ENCODE results near the gene IL17F.

IL17F gene

GRCh38 chr6:52262620-52263344, 18.5 kb upstream of the IL17F start:
- no peak overlapping the region for H3K4me3 ChIP-seq (ENCODE audit: low read length)
- TF ChIP-seq, protein P1, sequence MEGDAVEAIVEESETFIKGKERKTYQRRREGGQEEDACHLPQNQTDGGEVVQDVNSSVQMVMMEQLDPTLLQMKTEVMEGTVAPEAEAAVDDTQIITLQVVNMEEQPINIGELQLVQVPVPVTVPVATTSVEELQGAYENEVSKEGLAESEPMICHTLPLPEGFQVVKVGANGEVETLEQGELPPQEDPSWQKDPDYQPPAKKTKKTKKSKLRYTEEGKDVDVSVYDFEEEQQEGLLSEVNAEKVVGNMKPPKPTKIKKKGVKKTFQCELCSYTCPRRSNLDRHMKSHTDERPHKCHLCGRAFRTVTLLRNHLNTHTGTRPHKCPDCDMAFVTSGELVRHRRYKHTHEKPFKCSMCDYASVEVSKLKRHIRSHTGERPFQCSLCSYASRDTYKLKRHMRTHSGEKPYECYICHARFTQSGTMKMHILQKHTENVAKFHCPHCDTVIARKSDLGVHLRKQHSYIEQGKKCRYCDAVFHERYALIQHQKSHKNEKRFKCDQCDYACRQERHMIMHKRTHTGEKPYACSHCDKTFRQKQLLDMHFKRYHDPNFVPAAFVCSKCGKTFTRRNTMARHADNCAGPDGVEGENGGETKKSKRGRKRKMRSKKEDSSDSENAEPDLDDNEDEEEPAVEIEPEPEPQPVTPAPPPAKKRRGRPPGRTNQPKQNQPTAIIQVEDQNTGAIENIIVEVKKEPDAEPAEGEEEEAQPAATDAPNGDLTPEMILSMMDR (IDR thresholded peaks at IDR 0.05; ENCODE audit: insufficient read depth, low read depth, low read length, missing control alignments) = no peak
- no peak for DNase-seq (ENCODE audit: low read depth)

DNA sequence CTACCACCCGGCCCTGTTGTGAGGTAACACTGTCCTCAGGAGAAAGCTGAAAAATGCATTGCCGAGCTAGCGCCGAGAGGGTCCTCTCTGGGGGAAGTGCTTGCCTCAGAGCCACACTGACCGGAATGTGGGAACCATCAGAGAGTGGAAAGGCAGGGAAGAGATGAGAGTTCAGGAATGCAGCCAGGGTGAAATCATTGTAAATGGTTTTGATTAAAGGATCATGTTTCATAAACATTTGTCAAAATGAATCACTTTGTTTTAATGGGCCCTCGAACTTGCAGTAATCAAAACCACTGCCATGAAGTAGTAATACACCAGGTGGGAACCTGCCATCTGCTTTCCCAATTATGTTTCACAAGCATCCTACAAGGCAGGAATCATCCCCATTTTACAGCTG, 16.9 kb upstream of the IL17F start:
- no peak overlapping the region for H3K4me3 ChIP-seq (ENCODE audit: low read length)
- DNase-seq (ENCODE audit: low read depth) = peak; percentile 8
- TF ChIP-seq, protein P1 (IDR thresholded peaks at IDR 0.05; ENCODE audit: insufficient read depth, low read depth, low read length, missing control alignments) = no peak

- H3K4me3 ChIP-seq (ENCODE audit: low read length) = no peak overlapping the region
- DNase-seq (ENCODE audit: low read depth) = no peak
- TF ChIP-seq, protein P1 (IDR thresholded peaks at IDR 0.05; ENCODE audit: insufficient read depth, low read depth, low read length, missing control alignments) = no peak
These were observed 16.3 kb upstream of the IL17F start for GRCh38 chr6:52260634-52261033.

DNA sequence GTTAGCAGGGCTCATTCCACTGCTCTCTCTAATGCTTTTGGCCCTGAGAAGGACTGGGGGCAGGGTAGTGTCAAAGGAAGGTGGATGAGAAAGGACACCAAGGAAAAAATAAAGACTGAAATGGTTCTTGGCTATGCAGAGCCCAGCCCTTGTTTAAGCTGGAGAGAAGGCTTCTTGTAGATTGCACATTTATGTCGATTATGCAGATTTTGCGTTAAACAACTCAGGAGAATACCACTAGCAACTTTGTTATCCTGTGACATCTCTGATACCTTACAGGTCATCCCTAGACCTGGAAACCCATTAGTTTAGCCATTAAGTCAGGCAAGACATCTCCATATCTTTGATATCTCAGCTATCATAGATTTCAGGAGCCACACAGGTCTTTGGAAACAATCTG, 11.1 kb upstream of the IL17F start:
- no peak overlapping the region for H3K4me3 ChIP-seq (ENCODE audit: low read length)
- no peak for DNase-seq (ENCODE audit: low read depth)
- TF ChIP-seq, protein P1 (IDR thresholded peaks at IDR 0.05; ENCODE audit: insufficient read depth, low read depth, low read length, missing control alignments) = no peak

DNA sequence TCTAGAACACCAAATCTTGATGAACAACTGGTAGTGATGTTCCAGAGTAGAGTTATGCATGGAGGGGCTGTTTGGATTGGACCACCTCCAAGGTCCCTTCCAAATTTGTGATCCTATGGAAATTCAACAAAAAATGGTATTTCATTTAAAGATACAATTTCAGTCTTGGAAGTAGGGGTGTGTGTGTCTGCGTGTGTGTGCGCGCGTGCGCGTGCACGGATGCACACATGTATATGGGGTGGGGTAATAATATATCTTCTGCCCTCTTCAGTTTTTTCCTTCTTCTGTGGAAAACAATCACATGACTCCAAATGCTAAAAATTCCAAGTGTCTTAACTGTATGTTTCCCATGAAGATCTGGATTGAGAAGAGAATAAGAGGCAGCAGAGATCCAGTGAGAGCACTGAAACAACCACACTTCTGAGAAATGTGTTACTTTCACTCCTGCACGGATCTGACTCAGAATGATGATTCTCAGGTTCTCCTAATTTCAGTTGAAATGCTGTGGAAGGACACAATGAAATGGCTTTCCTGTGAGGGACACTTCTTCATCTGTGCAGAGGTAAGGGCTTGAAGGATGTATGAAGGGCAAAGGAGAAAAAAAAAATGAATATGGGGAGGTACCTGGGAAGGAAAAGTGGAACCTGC, 10.6 kb upstream of the IL17F start:
- H3K4me3 ChIP-seq (ENCODE audit: low read length) = no peak overlapping the region
- DNase-seq (ENCODE audit: low read depth) = no peak
- TF ChIP-seq, protein P1 (IDR thresholded peaks at IDR 0.05; ENCODE audit: insufficient read depth, low read depth, low read length, missing control alignments) = no peak

GRCh38 chr6:52253494-52253893, 9.2 kb upstream of the IL17F start:
- TF ChIP-seq, protein P1 (IDR thresholded peaks at IDR 0.05; ENCODE audit: insufficient read depth, low read depth, low read length, missing control alignments) = no peak
- no peak overlapping the region for H3K4me3 ChIP-seq (ENCODE audit: low read length)
- DNase-seq (ENCODE audit: low read depth) = peak; percentile 12
